GM18873 (cell line): ENCODE results near the gene SPATA2.

Source experiments
- ATAC-seq: cut with Tn5 transposase; IDR thresholded peaks from one replicate; pipeline ENCODE4 v1.9.1; 2021; ENCODE audit warnings: mild to moderate bottlenecking, moderate library complexity, moderate number of reproducible peaks; ENCODE audit not compliant: unreplicated experiment, low FRiP score

SPATA2 gene

DNA sequence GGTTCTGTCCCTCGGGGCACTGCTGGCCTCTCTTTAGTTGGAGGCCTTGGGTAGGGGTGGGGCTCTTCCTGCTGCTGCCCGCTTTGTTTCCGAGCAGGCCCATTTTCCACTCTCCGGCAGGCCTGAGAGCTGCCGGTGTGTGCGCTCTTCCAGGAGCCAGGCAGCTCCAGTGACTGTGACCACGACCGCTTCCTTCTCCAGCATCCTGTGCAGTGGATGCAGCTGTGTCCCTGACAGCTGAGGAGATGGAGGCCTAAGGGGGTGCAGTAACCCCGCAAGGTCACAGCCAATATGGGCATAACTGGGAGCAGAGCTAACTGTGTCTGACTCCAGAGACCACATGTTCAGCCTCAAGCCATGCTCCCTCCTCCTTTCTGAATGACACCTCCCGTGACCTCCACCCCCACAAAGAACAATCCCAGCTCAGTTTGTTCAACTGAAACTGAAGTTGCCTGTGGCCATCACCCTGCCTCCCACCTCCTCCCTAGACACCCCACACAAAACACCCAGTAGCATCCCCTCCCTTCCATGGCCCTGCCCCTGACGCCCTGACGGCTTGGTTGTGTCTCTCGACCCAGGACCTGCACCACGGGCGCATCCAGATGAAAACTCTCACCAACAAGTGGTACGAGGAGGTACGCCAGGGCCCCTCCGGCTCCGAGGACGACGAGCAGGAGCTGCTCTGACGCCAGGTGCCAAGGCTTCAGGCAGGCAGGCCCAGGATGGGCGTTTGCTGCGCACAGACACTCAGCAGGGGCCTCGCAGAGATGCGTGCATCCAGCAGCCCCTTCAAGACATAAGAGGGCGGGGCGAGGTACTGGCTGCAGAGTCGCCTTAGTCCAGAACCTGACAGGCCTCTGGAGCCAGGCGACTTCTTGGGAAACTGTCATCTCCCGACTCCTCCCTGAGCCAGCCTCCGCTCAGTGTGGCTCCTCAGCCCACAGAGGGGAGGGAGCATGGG is 27.8 kb downstream of the SPATA2 start:
- ATAC-seq = no peak

DNA sequence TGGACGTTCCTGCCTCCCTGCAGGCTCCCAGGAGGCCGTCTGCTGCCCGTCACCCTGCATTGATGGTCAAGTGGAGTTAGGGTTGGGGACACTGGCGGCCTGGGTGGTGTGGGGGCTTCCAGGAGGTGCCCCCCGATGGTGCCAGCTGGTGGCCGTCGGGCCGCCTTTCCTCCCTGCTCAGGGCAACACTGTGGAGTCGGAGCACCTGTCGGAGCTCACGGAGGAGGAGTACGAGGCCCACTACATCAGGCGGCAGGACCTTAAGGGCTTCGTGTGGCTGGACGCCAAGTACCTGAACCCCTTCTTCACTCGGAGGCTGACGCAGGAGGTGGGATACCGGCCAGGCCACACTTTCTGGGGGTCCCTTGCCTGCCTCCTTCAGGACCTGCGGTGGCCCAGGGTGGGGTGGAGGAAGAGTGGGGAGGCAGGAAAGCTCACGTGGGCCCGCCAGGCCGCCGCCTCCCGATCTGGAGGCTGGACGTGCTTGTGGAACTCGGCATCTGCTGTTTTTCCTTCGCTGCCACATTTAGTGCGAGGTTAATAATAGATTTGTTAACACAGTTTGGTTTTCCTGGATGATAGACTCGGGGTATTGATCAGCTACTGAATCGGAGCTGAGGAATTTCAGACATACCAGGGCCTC is 28.6 kb downstream of the SPATA2 start:
- ATAC-seq = no peak

DNA sequence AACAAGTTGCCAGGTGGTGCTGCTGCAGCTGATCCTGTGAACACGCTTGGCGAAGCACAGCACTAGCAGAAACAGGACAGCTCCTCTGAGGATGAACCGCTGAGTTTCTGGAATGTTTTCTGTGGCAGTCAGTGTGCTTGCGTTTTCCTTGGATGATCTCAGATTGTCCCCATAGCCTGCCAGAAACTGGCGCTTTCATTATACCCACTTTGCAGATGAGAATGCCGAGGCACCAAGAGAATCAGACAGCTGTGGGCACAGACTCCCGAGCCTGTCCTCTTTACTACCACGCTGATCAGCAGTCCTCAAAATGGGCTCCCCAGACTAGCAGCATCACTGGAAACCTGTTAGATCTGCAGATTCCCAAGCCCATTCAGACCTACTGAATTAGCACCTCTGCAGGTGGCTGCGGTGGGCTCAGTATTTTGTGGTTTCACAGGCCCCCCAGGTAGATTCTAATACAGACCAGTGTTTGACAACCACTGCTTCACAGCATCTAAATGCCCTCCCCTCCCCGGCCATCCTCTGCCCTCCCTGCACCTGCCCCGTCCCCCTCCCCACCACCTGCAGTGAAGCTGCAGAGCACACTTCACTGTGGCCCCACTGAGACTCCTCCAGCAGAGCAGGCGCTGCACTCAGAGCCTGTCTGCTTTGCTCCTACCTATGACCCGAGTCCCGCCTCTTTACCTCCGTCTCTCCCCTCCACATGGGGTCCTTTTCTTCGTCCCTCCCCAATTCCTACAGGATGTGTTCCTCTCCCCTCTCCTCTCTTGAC is 29.6 kb downstream of the SPATA2 start:
- ATAC-seq = no peak

DNA sequence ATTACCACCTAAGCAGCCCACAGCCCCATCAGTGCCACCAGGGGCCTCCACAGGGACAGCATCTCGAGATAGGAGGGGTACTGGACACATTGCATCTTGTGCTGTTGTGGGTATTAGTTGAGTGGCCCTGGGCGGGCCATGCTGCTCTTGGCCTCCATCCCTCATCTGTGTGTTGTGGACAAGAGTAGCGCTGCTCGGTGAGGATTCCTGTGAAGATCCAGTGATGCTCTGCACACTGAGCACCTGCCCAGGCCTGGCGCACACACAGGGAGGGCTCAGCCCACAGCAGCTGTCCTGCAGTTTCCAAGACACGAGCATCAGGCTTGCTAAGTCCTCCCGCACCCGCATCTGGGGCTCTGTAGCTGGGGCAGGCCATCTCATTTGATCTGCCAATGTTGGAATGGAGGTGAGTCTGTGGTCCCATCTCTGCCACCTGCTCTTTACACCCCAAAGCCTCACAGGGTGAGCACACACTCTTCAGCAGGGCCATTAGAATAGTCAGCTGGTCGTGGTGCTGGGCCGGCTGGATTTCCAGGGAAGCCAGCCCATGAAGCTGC is 32.0 kb downstream of the SPATA2 start:
- ATAC-seq = no peak

DNA sequence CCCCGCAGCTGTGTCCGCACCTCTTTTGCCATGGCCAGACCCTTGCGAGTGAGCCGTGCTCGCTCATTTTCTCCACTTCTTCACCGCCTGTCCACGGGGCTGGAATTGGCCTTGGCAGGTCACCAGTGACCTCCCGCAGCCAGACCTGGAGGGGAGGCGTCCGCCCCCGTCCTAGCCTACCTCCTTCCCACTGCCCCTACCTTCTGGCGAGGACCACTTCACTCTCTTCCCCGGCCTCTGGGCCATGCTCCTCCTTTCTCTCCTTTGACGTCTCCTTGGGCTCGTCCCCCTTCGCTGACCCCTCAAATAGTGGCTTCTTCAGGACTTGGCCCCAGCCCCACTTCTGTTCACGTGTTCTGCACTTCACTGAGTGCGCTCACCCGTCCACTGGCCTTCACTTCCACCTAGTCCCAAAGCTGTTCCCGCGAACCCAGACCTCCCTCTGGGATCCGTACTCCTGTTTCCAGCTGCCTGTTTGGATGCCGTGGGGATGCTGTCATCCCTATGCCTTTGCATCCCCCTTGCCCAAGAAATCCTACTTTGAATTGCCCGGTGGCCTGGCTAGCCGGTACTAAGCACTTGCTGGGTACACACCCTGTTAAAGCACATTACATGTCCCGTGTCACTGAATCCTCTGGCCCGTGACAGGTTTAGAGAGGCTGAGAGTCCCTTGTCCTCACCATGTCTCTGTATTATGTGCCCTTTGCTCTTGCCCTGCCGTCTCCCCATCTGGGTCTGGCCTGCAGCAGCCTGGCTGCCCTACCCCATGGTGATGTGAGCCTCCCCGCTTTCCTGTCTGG is 33.0 kb downstream of the SPATA2 start:
- no peak for ATAC-seq

DNA sequence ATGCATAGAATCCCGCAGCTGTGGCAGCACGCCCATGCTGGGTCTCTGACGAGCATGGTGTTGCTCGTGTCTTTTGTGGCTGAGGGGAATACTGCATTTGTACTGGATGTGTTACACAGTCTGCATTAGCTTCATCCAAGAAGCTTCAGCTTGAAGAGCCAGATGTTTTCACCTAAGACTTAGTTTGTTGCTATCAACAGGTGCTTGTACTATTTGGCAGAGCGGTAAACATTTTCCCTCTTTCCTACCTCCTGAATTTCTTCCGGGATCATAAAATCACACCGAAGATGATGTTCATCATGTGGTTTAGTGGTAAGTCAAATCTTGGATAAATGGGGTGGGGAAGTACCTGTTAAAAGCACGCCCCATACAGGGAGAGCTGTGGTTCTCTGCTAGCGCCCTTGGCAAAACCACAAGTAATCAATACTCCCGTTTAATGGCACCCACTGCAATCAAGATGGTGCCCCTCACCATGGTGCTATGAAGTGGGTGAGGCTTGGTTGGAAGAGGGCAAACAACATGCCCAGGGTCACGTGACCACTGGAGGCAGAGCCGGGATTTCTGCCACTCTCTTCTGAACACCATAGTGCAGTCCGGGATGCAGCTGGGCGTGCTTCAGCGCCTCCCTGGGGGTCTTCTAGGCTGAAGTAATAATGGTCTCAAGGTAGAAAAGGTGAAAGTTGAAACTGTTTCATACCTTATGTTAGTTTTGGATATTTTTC is 34.4 kb downstream of the SPATA2 start:
- no peak for ATAC-seq

DNA sequence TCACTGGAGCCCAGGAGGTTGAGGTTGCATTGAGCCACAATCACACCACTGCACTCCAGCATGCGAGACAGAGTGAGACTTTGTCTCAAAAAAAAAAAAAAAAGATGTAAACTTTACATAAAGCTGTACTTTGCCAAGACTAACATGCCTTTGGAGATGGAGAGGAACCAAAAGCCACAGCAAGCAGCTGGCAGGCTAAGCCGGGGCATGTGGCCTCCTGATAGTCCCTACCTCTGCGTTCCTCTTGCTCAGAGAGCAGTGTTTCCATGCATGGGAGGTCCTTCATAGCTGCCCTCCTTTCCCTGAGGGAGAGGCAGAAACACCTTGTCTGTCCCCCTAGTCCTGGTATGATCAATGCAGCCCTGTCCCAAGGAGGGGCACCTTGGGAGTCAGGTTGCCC is 35.2 kb downstream of the SPATA2 start:
- no peak for ATAC-seq

DNA sequence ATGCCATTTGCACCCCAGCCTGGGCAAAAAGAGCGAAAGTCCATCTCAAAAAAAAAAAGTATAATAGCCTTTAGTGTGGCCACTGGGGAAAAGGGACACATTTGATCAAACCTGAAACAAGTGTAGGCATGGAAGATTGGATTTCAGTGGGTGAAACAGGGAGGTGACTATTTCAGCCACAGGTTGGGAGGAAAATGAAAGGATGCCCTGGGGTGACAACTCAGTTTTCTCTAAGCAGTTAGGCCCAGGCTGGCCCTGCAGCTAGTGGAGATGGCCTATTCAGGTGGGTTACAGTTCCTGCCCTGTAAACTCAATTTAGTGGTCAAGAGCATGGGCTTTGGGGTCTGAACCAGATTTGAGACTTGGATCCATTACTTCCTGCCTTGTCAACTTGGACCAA is 36.4 kb downstream of the SPATA2 start:
- no peak for ATAC-seq

DNA sequence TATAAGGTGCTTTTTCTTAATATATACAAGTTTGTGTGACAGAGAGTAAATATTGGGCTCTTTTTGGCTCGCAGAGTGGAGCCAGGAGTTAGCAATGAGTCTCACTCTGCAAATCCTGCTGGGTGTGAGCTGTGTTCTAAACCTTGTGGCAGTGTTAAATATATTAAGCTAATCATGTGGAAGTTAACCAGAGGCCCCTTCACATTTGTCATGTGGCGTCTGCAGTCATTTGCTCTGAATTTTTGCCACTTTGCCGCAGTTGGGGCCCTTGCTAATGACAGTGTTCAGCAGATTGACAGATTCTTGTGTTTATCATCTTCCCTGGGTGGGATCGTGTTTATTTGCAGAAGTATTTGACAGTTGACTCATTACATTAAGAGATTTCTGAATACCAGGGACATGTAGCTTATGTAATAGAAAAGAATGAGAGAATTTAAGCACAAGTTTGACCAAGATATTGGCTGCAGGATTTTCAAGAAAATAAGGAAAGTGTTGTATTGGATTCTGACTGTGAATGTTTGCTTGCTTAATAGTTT is 37.9 kb downstream of the SPATA2 start:
- no peak for ATAC-seq

DNA sequence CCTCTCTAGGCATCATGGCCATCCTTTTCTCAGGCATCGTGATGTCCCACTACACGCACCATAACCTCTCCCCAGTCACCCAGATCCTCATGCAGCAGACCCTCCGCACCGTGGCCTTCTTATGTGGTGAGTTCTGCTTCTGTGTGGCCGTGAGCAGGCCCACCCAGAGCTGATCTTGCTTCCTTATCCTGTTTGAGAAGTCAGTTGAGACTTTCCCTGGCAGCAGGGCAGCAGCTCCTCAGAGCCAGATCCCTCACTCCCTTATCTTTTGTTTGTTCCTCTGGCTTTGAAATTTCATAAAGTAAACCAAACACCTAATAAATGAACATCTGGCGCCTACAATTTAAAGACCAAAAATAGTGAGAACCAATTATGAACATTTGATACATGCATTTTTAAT is 40.6 kb downstream of the SPATA2 start:
- no peak for ATAC-seq

DNA sequence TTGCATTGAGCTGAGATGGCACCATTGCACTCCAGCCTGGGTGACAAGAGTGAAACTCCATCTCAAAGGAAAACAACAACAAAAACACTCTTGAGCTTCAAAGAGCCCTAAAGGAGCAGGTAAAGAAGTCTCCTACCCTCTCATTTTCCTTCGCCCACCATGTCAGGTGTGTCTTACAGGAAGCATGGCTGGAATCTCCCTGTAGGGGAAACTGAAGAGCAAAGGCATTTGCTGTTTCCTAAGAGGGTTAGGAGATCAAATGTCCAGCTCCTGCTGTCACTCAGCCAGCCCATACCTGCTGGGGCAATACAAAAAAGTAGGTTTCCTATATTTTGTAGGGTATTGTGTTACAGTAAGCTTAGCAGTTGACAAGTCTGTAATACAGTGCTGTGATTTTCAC is 43.3 kb downstream of the SPATA2 start:
- ATAC-seq = no peak

DNA sequence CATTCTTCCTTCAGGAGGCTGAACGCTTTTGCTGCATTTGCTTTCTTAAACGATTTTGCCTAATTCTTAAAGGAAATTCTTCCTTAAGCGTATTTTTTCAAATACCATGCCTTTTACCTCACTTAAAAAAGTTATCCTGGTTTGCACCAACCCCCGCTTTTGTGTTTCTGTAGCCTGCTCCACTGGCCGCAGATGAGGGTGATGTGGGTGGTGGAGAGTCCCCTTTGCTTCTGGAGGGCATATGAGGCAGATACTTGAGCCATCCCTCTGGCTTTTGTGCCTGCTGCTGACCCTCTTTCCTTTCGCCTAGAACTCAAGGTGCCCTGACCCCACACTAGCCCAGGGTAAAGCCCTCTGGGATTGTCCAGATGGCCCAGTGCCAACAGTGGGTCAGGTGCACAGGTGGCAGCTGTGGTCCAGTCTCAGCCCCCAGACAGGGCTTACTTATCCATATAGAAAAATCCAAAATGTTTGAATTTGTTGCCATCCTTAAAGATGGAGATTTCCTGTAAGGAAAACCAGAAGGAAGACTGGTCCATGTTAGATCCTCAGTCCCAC is 43.9 kb downstream of the SPATA2 start:
- ATAC-seq = no peak

DNA sequence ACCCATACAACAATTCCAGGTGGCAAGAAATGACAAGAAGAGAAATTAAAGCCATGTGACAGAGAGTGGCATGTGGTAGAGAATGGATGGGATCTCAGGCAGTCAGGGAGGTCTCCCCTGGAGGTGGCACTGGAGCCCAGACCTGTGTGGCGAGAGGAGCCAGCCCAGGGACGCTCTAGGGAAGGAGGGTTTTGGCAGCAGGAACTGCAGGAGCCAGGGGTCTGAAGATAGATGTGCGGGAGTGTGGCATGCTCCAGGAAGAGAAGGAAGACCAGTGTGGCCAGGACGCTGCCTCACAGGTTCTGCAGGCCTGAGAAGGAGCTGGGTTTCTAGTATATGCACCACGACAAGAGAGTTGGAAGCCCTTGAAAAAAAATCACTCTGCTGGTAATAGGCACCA is 45.1 kb downstream of the SPATA2 start:
- no peak for ATAC-seq

DNA sequence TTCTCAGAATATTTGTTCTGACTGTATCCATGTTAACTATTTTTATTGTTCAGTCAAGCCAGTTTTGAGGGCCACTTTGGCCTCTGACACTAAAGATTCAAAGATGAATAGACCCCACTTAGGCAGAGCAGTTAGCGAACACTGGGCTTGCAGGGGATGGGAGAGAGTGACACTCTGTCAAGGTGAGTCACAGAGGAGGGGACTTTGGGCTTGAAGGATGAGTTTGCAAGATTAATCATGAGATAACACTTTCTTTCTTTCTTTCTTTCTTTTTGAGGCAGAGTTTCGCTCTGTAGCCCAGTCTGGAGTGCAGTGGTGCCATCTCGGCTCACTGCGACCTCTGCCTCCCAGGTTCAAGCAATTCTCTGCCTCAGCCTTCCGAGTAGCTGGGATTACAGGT is 46.4 kb downstream of the SPATA2 start:
- ATAC-seq = no peak

DNA sequence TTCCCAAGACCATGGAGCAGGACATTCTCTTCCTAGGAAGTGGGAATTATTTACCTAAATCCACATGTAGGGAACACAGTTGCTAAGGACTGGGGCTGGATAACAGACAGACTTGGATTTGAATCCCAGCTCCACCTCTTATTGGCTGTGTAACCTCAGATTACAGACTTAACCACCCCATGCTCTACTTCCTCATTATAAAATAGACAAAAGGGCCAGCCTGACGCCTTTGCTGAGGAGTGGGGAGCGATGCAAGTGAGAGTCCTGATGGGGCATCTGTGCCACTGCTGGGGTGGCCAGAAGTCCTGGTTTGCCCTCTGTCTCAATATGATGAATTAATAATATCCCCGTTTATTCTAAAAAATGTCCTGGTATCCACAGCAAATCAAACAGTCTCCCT is 46.8 kb downstream of the SPATA2 start:
- ATAC-seq = no peak

DNA sequence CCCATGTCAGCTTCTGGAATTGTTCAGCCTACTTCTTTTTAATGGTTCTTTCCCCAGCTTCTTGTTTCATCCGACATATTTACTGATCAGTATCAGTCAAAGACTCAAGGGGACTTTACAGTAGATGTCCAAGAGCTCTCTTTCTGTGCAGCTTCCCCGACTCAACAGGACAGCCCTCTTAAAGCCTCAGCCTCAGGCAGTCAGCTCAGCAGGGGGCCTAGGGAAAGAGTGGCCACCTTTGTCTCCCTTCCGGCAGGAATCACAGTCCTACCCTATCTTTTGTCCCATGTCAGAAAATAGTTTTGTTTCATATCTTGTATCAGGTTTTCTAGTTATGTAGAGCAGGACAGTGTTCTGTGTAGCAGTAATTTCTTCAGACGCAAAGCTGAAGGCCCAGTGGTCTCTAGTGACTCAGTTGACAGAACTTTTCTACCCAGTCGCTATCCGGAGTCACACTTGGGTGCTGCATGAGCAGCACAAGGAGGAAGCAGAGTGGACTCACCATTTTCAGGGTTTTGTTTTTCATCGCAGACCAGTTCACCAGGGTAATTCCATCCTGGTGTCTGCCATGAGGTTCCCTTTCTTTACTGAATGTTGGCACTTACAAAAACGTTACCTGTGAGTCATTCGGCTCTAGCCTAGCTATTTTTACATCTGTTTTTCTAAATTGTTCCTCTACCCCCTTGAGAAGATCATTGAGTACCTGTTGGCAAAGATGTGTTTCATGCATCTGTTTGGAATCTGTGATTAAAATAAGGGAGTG is 47.7 kb downstream of the SPATA2 start:
- ATAC-seq = no peak

DNA sequence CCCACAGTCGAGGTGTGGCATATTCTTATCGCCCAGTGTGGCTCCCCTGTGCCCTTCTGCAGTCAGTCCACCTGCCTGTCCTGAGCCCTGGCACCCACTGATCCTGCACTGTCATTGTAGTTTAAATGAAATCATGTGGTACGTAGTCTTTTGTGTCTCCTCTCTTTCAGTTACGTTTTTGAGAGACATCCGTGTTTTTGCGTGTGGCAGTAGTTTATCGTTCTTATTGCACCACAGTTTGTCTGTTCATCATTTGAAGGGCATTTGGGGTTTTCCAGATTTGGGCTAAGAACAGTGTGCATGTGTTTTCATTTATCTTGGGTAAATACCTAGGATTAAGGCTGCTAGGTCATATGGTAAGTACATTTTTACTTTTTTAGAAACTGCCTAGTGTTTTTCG is 49.3 kb downstream of the SPATA2 start:
- ATAC-seq = no peak

DNA sequence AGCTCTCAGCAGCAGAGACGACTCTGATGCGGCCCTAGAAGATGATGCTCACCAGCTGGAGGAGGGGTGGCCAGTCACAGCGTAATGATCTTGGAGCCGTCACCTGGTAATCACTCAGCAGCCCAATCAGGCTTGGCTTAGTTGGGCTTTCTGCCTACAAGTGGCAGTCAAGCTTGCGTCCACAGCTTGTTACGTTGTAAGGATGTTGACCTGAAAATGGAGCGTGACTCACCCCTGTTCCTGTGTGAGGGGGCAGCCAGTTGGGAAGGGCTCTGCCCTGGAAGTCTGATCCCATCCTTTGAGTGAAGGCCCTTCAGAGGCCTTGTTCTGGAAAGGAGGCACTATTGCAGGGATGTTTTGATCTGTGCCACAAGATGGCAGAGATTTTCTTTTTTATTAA is 49.8 kb downstream of the SPATA2 start:
- no peak for ATAC-seq
